GM11168 (cell line): ENCODE data around the gene ST6GALNAC5.

Experiments
- in situ Hi-C: fragments of 300-500 bp; cut with MboI; formaldehyde crosslinking; loops from one replicate; pipeline ENCODE4 v1.12.0; 2022; ENCODE audit warnings: low sequenced_read_pairs; ENCODE audit not compliant: unreplicated experiment

ST6GALNAC5 gene

DNA sequence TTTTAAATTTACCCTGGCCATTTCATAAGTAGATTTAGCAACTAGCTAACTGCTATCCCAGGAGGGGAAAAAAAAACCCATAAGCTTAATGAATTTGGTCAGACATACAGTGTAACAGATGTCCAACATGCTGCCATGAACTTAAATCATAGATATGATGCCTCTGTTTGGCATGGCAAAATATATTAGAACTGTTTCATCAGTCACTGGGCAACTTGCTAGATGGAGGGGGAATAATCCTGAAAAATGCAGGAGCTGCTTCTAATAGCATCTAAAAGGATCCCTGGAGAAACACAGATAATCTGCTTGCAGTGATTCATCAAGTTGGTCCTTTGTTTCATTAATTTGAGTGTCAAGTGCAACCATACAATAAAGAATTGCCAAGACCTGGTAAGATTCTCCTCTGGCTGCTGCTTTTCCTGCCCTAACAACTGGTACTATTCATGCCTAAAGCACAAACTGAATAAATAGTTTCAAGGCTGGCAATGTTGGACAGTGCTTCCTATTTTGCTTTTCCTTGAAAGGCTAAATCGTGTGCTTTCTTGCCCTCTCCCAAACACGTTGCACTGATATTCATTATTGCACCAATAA is 1.5 kb upstream of the ST6GALNAC5 start:
- in situ Hi-C loops = no loop called here

DNA sequence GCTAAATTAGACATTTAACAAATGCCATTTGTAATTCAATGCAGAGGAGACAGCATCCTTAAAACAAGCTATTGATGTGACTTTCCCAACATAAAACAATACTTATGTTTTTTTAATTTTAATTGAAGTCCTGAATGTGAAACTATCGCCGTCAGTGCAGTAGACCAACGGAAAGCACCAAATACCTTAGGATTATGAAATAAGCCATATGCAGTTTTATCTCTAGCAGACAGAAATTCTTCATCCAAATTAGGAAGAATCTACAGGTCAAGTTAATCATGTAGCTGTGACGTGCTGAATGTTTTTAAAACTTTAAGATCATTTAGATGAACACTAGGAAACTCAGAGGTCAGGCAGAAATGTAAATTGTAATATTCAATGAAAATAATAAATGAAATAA is 714 bp upstream of the ST6GALNAC5 start:
- in situ Hi-C loops = no loop called here

DNA sequence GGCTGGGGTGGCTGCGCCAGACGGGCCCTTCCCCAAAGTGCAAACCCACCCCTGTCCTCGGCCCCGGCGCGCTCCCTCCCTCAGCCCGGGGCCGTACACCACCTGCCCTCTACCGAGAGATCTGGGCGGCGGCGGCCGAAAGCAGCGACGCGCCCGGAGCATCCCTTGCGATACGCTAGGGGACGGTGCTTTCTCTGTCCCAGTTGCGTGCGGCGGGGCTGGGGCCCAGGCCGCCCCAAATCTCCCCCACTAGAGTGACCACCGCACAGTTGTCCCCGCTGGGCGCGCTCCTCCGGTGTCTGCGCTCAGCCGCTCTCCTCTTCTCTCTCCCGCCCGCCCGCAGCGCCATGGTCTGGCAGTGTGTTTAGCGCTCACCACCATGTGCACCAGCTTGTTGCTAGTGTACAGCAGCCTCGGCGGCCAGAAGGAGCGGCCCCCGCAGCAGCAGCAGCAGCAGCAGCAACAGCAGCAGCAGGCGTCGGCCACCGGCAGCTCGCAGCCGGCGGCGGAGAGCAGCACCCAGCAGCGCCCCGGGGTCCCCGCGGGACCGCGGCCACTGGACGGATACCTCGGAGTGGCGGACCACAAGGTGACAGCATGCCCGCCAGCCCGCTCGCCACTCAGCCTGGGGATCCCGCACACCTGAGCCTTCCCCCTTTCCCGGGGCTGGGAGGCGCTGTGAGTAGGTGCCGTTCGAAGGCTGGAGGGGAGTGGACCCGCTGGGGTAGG is 1.0 kb downstream of the ST6GALNAC5 start:
- in situ Hi-C loops = no loop called here

DNA sequence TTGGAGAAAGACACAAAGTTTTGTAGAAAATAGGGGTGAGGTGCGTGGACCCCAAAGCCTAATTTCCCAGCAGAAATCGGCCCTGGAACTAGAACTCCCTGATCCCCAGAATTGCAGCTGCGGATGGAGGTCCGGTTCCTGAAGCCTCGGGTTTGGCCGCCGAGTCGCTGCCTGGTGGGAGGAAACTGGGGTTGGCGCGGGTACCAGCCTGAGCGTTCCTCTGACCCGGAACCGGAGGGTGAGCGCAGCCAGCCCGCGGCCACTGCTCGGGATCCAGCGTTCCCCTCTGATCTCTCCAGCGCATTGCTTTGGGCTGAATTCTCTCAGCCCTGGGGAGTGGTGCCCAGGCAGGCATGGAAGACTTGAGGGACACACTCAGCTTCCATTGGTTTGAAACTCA is 1.6 kb downstream of the ST6GALNAC5 start:
- in situ Hi-C loops = no loop called here

DNA sequence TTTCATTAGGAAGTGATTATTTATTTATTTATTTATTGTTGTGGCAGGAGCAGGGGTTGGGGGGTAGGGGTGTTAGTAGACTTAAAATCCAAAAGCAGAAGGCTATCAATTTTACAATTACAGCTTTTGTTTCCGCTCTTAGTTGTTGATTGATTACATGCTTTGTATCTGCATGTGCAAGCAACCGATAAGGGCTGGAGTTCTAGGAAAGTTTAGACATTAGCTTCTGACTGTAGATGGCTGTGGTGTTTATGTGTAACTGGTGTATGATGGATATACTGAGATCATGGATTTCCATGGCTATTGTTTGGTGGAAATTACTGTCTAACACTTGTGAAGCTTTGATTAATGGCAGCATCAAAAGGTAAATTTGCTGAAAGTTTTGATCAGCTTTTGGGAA is 2.8 kb downstream of the ST6GALNAC5 start:
- in situ Hi-C loops = no loop called here

DNA sequence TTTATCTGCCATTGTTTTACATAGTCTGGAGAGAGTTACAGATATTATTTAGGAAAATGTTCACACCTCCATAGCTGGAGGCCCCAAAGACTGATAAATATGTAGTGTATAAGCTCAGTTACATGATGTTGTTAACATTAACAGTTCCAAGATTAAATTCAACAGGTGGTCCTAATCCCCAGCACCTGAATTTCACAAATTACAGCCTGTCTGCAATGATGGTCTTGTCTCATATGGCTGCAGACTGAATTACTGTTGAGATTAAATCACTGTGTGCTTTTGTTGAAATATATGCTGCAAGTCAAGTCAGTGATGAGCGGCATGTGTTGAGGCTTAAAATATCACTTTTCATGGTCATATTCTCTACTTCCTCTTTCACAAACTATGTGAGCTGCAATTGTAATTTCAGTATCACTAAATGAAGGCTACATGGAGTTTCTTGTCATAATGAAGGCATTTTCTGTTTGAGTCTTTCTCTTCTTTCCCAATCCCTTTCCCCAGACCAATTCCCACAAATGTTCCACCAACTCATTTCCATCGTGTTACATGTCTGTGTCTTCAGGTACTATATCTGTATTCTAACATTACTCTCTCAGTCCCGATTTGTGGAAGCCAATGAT is 4.2 kb downstream of the ST6GALNAC5 start:
- in situ Hi-C loops = no loop called here

DNA sequence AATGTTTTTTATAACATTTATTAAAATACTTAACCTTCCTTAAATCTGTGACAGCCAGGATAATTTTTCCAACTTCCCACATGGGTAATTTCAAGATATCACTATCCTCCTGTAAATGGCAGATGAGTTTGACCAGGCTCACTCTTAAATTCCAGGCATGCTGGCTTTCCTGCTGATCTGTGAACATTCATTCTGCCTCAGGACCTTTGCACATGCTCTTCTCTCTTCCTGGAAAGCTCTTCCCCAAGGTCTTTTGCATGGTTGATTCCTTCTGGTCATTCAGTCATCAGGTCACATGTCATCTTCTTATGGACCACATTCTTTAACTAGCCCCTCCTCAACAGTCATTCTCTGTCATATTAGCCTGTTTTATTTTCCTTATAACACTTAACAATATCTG is 5.7 kb downstream of the ST6GALNAC5 start:
- in situ Hi-C loops = no loop called here

DNA sequence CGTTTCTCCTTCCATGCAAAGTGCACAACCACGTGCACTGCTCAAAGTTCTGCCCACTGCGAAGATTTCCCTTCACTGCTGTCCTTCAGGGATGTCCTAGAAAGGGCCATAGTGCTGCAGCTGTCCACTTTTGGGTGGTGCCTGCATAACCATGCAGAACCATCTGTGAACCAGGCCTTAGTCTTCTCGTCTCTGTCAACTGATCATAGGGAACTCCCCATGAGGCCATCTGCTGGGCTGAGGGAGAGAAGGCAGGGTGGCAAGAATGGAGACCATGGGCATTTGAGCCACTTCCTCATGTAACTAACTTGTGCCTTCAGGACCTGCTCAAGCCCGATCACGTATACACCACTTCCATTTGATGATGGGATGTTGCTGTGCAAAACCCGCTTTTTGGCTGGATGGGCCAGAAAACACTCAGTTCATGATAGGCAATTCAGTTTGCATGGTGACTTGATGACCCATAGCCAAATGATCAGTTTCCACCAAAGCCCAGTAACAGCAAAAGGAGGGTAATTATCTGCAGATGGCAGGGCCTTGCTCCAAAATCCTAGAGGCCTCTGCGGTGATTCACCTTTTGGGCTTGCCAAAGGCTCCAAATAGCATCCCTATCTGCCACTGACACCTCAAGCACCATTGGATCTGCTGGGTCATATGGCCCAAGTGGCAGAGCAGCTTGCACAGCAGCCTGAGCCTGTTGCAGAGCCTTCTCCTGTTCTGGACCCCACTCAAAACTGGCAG is 9.5 kb downstream of the ST6GALNAC5 start:
- in situ Hi-C loops = loop anchor here (25.0 kb wide), 1 partner anchor 715 kb away; no protein-coding TSS in a partner anchor

DNA sequence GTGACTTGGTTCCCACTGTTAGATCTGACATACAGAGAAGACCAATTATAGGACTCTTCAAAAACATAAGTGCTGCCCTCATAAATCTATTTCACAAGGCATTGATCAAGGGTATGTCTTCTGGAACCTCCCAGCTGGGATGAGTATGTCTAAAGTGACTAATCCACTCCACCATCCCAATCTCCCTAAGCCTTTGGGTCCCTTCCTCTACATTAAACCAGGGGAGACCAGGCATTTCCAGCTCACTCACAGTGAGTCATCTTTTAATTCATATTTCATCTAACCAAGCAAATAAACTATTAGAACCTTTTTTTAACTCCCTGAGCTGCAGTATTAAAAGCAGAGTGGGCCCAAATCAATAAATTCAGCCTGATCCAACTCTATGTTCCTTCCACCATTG is 11.7 kb downstream of the ST6GALNAC5 start:
- in situ Hi-C loops = loop anchor here (25.0 kb wide), 1 partner anchor 717 kb away; no protein-coding TSS in a partner anchor

DNA sequence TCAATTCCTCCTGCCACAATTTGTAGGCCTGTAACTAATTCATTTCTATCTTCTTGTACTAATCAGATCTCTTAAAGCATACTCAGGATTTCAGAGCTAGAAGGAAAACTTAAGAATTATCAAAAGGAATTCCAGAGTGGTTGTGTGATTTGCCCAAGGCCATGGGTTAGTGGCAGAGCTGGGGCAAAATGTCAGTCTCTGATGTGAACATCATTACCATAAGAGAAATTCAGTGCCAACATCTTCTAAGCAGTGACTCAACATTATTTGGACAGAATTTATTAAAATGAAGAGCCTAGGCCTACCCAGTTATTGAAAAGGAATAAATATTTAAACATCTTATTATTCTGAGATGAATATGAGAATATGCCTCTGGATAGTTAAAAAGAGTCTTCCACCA is 14.5 kb downstream of the ST6GALNAC5 start:
- in situ Hi-C loops = loop anchor here (25.0 kb wide), 1 partner anchor 719 kb away; no protein-coding TSS in a partner anchor

DNA sequence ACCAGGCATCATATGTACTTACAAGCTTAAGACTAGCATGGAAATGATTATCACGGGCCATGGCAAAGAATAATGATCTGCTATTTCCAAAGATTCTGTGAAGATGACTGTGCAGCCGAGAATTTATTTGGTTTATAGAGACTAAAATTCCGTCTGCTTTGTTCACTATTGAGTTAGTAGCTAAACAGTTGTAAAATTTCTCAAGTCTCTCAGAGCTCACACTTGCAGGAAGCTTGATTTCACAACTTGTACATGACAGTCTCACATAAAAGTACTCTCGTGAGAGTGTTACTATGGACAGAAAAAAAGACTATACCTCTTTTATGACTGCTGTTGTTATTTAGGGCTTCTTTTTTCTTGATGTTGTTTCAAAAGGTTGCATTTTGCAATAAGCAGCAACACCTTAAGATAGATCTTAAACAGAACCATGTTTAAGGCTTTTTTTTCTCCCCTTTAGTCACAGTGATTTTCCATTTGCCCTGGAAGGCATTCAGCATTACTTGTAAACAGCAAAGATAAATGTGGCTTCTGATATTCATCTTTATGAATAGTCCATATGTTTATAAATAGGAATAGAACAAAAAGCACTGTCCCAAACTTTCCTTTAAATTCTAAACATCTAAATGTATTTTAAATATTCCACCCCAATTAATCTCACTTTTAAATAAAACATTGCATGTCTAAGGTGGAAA is 24.8 kb downstream of the ST6GALNAC5 start:
- in situ Hi-C loops = loop anchor here (25.0 kb wide), 1 partner anchor 730 kb away; no protein-coding TSS in a partner anchor

DNA sequence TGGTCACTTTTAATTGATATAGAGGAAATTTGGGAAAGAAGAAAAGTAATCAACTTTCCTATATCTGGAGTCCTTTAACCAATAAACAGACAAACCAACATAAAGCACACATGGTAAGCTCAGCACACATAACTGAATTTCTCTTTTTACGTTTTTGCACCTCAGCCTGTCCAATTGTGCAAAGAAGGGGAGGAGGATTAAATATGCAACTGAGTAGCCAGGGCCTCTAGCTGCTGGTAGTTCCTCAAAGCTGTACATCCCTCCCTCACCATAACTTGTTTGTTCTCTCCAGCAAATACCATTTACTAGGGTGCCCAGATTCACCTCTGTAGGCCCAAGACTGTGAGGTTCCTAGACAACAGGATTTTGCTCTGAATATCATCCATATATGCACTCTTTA is 25.4 kb downstream of the ST6GALNAC5 start:
- in situ Hi-C loops = loop anchor here (25.0 kb wide), 1 partner anchor 730 kb away; no protein-coding TSS in a partner anchor

DNA sequence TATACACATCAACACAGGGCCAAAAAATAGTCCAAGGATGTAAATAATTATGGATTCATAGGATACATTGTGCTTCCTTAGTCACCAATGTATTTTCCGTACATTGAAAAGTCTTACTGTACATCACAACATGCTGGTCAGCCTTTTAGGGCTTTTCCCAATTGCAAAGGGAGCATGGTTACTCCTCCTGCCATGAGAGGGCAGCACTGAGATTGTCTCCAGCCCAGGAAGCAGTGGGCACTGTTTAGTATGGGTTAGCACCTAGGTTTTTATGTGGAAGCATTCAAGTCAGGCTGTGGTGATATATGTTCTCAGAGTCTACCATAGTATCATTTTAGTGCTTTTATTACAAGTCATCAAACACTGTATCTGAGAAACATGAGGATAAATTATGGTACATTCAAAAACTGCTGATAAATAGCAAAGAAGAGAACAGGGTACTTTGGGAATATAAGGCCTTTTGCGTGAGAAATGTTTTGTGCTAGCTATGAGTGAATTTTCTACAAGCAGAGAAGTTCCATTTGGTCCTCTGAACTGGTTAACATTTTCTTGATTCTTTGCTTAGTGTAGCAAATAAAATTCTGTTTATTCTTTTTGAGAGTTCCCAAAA is 34.0 kb downstream of the ST6GALNAC5 start:
- in situ Hi-C loops = no loop called here

DNA sequence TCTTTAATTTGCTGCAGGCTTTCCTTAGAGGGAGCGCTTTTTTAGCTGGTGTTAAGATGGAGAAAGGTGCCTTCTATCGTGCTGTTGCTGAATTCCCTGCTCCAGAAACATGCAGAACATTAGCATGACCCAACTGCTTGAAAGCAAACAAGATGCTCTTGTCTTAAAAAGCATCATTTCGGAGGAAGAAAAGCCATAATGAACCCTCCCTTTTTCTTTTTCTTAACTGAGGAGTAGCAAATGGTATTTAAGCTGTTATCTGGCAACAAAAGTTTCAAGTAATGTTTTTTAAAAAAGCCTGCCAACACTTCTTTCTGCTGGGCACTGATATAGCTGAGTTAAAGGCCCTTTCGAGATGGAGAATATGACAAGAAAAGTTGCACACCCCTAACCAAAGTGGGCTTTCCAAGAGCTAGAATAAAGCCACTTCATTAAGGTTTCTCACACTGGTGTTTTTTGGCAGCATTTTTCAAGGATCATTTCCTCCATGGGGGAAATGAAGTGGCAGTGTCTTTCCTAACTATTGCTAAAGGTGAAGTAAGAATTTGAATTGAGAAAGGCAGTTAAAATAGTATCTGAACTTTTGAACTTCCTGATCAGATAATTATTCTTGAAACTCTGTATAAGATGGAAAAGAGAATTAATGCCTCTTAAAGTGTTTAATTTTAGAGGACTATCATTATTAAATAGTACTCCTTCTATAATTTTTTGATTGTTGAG is 38.8 kb downstream of the ST6GALNAC5 start:
- in situ Hi-C loops = no loop called here

DNA sequence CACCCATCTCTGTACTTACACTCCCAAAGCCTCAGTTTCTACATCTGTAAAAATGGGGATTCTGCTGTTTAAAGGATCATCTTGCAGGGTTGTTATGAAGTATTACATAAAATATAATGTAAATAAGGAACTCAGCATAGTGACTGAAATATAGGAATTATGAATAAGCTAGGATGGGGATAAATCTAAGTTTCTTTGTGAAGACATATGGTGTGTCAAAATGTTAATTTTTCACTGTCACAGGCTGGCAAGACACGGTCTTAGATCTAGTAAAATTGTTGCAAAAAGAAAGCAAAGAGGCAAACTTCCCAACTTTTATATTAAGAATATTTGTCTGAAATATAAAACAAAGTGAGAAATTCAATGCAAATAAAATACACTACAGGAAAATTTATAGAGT is 42.0 kb downstream of the ST6GALNAC5 start:
- in situ Hi-C loops = no loop called here

DNA sequence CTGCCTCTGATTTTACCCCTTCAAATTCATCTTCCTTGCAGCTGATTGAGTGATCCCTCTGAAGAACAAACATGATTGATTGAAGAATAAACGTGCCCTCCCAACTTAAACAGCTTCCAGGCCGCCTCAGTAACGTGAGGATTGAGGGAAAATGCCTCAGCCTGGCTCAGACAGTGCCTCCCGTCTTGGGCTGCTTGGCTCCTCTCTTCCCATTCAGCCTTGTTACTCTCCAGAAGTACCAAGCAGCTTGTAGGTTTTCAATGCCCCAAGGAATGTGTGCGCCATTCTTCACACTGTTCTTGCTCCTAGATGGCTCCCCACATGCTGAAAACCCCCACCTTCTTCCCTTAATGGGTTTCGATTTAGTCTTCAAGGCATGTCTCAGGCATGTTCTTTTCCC is 51.8 kb downstream of the ST6GALNAC5 start:
- in situ Hi-C loops = no loop called here

DNA sequence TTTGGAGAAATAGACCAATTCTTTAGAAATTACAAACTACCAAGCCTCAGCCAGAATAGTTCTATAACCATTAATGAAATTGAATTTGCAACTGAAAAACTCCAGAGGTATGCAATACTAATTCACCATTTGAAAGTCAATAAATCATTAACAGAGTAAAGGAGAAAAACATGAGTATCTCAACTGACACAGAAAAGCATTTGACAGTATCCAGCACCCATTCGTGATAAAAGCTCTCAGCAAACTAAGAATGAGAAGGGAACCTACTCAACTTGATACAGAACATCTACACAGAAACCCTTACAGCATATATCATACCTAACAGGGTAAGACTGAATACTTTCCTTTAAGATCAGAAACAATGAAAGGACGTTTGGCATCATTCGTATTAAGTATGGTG is 54.3 kb downstream of the ST6GALNAC5 start:
- in situ Hi-C loops = no loop called here

DNA sequence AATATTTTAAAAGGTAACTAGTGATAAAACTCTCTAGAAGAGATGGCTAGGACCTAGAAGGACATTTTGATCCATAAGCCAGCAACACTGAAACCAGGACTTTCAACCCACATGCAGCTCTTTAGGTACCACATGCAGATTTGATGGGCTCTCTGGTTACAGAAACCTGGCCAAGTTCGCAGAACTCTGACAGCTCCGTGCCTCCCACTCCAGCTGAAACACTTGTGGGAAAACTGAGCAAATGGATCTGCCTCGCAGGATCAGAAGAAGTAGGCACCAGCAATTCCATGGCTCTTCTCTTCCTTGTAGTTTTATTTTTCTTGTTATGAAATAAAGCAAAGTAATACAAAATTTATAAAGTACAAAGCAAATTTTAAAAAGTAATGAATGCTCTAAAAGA is 58.5 kb downstream of the ST6GALNAC5 start:
- in situ Hi-C loops = no loop called here

DNA sequence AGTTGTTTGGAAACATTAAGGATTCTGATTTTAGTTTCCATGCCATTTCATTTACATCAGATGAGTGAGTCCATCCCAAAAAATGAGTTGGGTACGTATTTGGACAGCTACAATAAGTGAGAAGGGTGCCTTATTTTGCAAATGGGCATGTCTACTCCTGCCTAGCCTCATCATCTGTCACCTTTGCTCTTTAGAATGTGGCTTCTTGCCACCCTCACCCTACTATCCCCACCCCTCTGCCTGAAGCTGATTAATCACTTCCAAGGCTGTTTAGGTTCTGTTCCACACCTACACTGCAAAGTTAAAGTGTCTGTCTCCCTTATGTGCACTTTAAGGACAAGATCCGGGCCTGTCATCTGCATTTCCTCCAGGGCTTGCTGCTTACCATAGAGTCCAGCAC is 61.2 kb downstream of the ST6GALNAC5 start:
- in situ Hi-C loops = no loop called here
